BLaER1 treated with 17β-estradiol and CSF1 and Interleukin-3, amounts not matched to agents 10 nM and 100 nM (cell line): ENCODE measurements around the gene SPDYE2.
"Not testable (repeated sequence)": the region's sequence is repeated elsewhere in the genome, so short reads cannot be mapped to it uniquely, and the experiment has no call there.

Experiments
- H3K27ac ChIP-seq, 11 experiments: shearing (Covaris generic); formaldehyde crosslinking; 2 replicates each; pipeline ENCODE4 v1.8.1; 2022
- H3K27me3 ChIP-seq, 11 experiments: shearing (Covaris generic); formaldehyde crosslinking; 2 replicates each; pipeline ENCODE4 v1.8.1; 2022
- H3K36me3 ChIP-seq, 11 experiments: shearing (Covaris generic); formaldehyde crosslinking; 2 replicates each; pipeline ENCODE4 v1.8.1; 2022
- H3K4me1 ChIP-seq, 10 experiments: shearing (Covaris generic); formaldehyde crosslinking; 2 replicates each; pipeline ENCODE4 v1.8.1; 2022
- H3K4me2 ChIP-seq, 11 experiments: shearing (Covaris generic); formaldehyde crosslinking; 2 replicates each; pipeline ENCODE4 v1.8.1; 2022
- H3K4me3 ChIP-seq, 10 experiments: shearing (Covaris generic); formaldehyde crosslinking; 2 replicates each; pipeline ENCODE4 v1.8.1; 2022
- H3K9ac ChIP-seq, 11 experiments: shearing (Covaris generic); formaldehyde crosslinking; 2 replicates each; pipeline ENCODE4 v1.8.1; 2022
- H3K9me3 ChIP-seq, 11 experiments: shearing (Covaris generic); formaldehyde crosslinking; replicated peaks in 1 of 11; 2 replicates each; pipeline ENCODE4 v1.8.1; 2022
- H4K20me1 ChIP-seq, 11 experiments: shearing (Covaris generic); formaldehyde crosslinking; 2 replicates each; pipeline ENCODE4 v1.8.1; 2022

The SPDYE2 gene, protein sequence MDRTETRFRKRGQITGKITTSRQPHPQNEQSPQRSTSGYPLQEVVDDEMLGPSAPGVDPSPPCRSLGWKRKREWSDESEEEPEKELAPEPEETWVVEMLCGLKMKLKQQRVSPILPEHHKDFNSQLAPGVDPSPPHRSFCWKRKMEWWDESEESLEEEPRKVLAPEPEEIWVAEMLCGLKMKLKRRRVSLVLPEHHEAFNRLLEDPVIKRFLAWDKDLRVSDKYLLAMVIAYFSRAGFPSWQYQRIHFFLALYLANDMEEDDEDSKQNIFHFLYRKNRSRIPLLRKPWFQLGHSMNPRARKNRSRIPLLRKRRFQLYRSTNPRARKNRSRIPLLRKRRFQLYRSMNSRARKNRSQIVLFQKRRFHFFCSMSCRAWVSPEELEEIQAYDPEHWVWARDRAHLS

DNA sequence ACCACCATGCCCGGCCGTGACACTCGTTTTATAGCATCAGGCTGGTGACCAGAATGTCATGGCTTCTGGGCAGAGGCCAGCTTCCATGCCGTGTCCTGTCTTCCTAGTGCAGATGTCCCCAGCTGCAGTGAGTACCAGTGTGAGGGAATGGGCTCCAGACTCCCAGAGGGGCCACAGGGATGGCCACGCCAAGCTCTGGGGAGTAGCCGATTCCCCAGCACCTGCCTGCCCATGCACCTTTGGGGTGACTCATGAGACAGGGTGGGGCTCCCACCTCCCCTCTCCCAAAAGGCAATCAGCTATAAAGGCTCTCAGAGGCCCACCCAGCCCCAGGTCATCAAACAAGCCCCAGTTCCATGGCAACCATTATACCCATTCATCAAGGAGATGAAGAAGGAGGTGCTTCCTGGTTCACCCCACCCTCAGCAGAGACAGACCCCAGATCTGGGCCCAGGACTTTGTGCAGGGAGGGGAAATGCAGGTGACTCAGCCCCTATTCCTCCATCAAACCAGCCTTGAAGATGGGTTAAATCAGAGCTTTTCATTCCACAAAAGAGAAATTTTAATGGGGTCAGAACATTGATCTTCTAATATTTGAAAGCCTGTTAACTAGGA lies at the start of gene SPDYE2:
Gene SPDYE2, plus strand, starts transcription at position 419 of the 615 bp plus-strand sequence. CDS start 2,030 bp downstream, outside the sequence.
- not testable (repeated sequence) for H4K20me1 ChIP-seq, H3K27ac ChIP-seq, H3K4me1 ChIP-seq, H3K4me3 ChIP-seq, H3K4me2 ChIP-seq, H3K9me3 ChIP-seq, H3K27me3 ChIP-seq, H3K9ac ChIP-seq, H3K36me3 ChIP-seq

DNA sequence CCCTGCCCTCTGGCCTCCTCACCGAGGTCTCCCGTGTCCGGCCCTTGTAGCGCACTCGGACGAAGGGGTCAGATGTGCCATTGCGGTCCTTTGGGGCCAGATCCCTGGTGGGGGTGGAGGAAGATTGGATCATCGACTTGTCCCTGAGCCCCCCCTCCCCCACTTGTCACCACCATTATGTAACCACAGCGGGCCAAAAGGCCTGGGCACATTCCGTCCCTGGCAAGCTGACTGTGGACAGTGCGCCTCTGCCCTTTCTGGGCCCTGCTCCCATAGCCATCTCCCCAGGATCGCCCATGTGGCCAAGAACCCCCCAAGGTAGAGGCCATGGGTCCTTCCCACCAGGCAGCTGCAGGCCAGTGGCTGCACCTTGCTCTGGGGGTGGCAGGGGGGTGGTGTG lies 47.9 kb upstream of the SPDYE2 start:
- not testable (repeated sequence) for H3K27me3 ChIP-seq, H3K4me3 ChIP-seq

DNA sequence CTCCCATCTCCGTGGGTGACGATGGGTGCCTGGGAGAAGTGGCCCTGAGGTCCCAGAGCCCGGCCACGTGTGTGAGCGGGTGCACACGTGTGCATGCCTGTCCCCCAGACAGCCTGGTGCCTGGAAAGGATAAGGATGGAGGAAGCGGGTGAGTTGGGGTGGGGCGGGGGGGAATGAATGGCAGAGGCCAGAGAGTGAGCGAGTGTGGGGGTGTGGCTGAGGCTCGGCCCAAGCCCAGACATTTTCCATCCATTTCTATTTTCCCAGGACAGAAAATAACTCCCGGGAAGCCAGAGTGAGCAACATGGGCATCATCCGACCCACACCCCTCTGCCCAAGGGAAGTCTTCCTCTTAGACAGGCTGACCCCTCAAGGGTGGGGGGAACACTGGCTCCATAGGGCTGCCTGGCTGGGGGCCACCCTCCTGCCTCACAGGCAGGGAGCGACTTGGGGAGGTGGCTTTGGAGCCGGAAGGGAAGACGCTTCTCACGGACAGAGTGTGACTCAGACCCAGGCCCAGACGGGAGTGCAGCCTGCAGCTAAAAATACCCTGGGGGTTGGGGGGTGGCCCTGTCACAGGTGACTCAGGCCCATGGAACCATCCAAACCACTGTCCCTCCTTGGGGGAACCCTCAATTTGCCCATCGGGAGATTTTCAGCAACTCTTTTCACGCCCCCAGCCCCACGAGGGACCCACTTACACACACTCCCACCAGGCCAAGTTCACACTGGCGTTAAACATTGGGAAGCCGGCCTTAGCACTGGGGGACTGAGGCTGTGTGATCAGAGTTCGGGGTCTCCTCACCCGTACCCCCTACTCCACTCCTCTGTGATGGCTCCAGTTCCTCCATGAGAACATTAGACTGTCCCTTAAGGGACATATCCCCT lies 45.5 kb upstream of the SPDYE2 start:
- not testable (repeated sequence) for H3K36me3 ChIP-seq, H3K9ac ChIP-seq, H3K27me3 ChIP-seq, H3K4me1 ChIP-seq, H4K20me1 ChIP-seq, H3K4me3 ChIP-seq, H3K4me2 ChIP-seq, H3K9me3 ChIP-seq, H3K27ac ChIP-seq

More for the DNA sequence above, 47.9 kb upstream of the SPDYE2 start:
- H3K4me2 ChIP-seq, H3K9me3 ChIP-seq, H4K20me1 ChIP-seq, H3K4me1 ChIP-seq, H3K36me3 ChIP-seq, H3K9ac ChIP-seq, H3K27ac ChIP-seq: not testable (repeated sequence)

DNA sequence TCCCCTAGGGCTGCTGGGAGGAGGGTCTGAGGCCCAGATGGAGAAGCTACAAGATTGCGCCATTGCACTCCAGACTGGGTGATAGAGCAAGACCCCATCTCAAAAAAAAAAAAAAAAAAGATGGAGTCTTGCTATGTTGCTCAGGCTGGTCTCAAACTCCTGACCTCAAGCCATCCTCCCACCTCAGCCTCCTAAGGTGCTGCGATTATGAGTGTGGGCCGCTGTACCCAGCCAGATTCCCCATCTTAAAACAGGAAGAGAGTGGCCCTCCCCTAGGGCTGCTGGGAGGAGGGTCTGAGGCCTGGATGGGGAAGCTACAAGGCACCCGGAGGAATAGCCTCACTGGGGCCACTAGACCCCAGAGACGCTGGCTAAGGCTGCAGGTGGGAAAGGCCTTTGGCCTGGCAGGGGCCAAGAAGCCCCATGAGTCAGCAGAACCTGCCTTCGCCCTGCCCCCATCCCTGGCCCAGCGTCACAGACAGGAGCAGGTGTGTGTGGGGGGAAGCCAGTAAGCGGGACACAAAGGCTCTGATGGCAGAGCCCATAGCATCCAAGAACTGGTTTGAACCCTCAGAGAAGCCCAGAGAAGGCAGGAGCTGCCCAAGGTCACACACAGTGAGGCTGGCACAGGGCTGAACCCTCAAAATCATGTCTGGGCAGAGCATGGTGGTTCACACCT lies 43.5 kb upstream of the SPDYE2 start:
- not testable (repeated sequence) for H3K4me1 ChIP-seq, H3K27ac ChIP-seq, H3K36me3 ChIP-seq, H3K9me3 ChIP-seq, H3K4me2 ChIP-seq, H4K20me1 ChIP-seq, H3K27me3 ChIP-seq, H3K9ac ChIP-seq, H3K4me3 ChIP-seq

DNA sequence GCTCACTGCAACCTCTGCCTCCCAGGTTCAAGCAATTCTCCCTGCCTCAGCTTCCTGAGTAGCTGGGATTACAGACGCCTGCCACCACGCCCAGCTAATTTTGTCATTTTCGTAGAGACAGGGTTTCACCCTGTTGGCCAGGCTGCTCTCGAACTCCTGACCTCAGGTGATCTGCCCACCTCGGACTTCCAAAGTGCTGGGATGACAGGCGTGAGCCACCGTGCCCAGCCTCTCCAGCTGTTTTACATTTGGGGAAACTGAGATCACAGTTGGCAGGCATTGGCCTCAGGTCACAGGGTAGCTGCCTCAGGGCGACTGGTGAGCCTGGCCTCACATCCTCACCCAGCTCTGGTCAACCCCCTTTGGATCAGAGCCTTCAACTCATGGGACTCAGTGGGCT lies 40.5 kb upstream of the SPDYE2 start:
- not testable (repeated sequence) for H3K9ac ChIP-seq, H3K4me2 ChIP-seq

DNA sequence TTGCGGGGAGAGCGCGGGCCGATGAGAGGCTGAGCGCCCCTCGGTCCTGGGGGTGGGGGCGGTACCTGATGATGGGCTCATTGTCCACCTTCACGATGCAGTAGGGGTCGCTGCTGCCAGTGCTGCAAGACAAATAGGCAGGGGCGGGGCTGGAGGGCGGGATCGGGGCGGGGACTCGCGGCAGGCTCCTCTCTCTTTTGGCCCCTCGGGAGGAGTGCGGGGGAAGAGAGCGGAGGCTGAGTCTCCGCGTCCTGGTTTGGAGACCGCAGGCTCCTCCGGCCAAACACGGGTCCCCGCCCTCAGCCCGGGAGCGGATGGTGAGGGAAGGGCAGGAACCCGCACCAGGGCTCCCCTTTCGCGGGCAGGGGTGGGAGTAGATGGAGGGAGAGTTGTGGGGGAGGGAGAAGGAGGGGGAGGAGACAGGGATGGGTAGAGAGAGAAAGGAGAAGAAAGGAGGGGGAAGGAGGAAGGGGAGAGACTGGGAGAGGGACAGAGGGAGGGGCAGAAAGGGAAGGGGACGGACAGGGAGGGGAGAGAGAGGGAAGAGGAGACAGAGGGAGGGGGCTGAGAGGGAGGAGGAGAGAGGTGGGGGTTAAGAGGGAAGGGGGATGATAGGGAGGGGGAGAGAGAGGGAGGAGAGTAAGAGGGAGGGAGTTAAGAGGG lies 39.0 kb upstream of the SPDYE2 start:
- H3K27ac ChIP-seq, H3K9me3 ChIP-seq, H4K20me1 ChIP-seq, H3K4me2 ChIP-seq, H3K27me3 ChIP-seq, H3K4me1 ChIP-seq, H3K9ac ChIP-seq, H3K36me3 ChIP-seq, H3K4me3 ChIP-seq: not testable (repeated sequence)

More for the DNA sequence above, 40.5 kb upstream of the SPDYE2 start:
- not testable (repeated sequence) for H3K36me3 ChIP-seq, H3K27ac ChIP-seq, H3K4me3 ChIP-seq, H3K27me3 ChIP-seq, H3K9me3 ChIP-seq, H4K20me1 ChIP-seq, H3K4me1 ChIP-seq

DNA sequence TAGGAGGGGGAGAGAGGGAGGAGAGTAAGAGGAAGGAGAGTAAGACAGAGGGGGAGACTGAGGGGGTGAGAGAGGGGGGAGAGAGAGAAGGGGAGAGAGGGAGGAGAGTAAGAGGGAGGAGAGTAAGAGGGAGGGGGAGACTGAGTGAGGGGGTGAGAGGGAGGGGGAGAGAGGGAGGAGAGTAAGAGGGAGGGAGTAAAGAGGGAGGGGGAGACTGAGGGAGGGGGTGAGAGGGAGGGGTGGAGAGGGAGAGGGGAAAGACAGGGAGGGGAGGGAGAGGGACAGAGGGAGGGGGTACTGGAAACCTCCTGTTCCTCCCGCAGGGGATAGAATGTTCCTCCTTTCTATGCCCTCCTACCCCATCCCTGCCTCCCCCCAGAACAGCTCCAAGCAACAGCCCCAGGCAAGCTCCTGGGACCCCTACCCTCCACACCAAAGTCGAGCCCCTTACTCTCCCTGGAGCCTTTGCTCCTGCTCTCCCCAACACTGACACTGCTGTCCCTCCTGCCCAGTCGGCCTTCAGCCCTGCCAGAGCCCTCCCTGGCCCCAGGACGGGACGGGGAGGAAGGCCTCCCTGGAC lies 38.3 kb upstream of the SPDYE2 start:
- Histone ChIP-seq H3K4me3 (0 out of 20 replicates have a peak overlapping the region, but pooled peaks of 2 of the 10 experiments have one; percentile 7 to 29), H3K9ac (peak overlapping the region in 5 of 11 experiments; percentile 28 to 52 (median 42); a peak in 7 of 22 replicates), H3K27ac (peak overlapping the region in 10 of 11 experiments; percentile 42 to 69 (median 62); a peak in 17 of 22 replicates)

DNA sequence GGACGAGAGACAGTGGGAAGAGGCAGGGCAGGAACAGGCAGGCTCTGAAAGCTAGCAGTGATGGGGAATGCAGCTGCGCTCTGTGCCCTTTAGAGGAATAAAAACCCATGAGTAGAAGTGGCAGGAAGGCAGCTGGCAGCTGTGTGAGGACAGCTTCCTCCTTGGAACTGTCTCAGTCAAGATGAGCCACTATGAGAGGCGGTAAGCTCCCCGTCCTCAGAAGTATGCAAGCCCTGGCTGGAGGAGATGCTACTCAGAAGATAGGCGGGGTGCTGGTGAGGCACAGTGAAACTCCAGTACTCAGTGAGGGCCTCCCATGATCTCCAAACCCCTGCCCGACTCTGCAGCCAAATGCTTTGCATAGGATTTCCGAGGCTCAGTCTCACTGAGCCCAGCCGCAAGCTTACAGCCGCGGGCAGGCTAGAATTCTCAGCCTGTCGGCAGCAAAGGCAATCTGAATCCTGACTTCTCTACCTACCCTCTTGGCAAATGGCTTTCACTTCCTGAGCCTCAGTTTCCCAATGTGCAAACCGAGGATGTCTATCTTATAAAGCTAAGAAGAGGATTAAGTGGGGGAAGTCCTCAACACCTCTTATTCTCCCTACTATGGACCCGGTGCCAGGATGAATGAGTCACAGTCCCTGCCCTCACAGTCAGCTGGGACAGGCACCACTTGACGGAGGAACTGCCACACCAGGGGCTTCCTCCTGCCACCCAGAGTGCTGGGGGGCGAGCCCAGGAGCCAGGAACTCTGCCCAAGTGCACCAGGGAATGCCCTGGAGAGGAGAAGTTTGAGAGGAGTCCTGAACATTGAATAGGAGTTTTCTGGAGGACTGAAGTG lies 35.9 kb upstream of the SPDYE2 start:
- not testable (repeated sequence) for H3K4me2 ChIP-seq, H3K36me3 ChIP-seq, H4K20me1 ChIP-seq, H3K4me1 ChIP-seq, H3K9me3 ChIP-seq, H3K4me3 ChIP-seq, H3K9ac ChIP-seq, H3K27me3 ChIP-seq
- H3K27ac ChIP-seq, result peak overlapping the region in 1 of 11 experiments; percentile 52; a peak in 1 of 22 replicates

More for the DNA sequence above, 38.3 kb upstream of the SPDYE2 start:
- not testable (repeated sequence) for H3K9me3 ChIP-seq, H3K27me3 ChIP-seq, H4K20me1 ChIP-seq, H3K36me3 ChIP-seq, H3K4me1 ChIP-seq
- H3K4me2 ChIP-seq, result peak overlapping the region in 7 of 11 experiments; percentile 54 to 79 (median 61); a peak in 12 of 22 replicates

DNA sequence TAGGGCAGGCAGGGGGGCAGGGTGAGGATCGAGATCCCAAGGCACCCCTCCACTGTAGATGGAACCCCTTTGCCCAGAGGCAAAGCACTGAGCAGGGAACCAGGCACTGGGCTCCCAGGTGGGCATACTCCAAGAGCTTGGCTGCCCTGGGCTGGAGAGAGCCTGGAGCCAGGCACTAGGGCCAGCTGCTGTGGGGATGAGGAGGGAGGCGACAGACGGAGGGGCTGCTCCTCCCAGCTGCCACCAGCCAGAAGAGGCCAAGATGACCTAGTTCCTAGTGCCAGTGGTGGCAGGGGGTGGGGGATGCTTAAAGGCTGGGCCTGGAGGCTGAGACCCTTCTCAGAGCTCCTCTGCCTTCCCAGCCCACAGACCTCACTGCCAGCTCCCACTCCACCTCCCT lies 35.1 kb upstream of the SPDYE2 start:
- H3K36me3 ChIP-seq, H3K4me1 ChIP-seq, H3K4me2 ChIP-seq, H3K9me3 ChIP-seq, H3K9ac ChIP-seq, H3K27ac ChIP-seq, H3K4me3 ChIP-seq, H4K20me1 ChIP-seq, H3K27me3 ChIP-seq: not testable (repeated sequence)

DNA sequence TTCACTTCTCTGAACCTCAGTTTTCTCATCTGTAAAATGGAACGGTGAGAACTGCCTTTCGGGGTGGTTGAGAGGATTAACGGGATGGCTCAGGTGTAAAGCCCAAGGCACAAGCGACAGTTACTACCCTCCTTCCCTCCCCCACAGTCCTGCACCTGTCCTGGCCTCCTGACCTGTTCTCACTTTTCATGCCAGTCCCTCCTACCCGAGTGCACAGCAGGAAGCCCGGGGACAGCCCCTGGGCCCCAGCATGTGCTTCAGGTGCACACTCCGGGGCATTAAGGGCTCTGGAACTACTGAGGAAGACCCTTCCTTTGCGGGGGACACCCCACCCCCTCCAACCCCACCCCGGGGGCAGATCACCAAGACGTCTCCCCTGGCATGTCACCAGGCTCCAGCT lies 34.1 kb upstream of the SPDYE2 start:
- H3K9ac ChIP-seq, H3K4me1 ChIP-seq, H3K4me2 ChIP-seq, H3K4me3 ChIP-seq, H4K20me1 ChIP-seq, H3K27ac ChIP-seq, H3K27me3 ChIP-seq, H3K36me3 ChIP-seq, H3K9me3 ChIP-seq: not testable (repeated sequence)

DNA sequence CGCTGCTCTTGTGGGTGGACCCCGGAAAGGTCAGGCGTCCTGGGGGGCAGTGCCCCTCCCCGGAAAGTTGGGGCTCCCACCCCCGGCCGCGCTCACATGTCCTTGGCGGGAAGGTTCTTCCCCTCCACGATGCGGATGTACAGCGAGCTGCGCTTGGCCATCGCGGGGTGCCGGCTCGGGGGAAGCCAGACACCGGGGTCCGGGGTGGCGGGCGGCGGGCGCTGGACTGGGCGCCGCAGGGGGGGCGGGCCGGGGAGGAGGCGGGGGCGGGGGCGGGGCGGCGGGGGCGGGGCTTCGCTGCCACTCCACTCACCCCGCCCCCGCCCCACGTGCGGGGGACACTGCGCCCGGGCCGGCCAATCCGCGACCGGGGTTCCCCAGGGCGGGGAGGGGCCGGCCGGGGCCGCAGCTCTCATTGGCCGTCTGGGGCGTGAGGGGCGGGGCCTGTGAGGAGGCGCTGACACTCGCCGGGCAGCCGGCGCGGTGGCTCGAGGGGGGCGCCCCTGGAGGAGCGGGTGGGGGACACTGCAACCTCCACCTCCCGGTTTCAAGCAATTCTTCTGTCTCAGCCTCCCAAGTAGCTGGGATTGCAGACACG lies 33.4 kb upstream of the SPDYE2 start, which contains the start of gene RASA4B:
Gene RASA4B, minus strand, starts transcription at position 228 of the 598 bp plus-strand sequence. Its CDS starts 67 bp downstream, at position 161.
- not testable (repeated sequence) for H3K27ac ChIP-seq, H3K4me3 ChIP-seq, H3K9ac ChIP-seq, H3K36me3 ChIP-seq, H4K20me1 ChIP-seq, H3K4me1 ChIP-seq, H3K4me2 ChIP-seq, H3K27me3 ChIP-seq, H3K9me3 ChIP-seq

DNA sequence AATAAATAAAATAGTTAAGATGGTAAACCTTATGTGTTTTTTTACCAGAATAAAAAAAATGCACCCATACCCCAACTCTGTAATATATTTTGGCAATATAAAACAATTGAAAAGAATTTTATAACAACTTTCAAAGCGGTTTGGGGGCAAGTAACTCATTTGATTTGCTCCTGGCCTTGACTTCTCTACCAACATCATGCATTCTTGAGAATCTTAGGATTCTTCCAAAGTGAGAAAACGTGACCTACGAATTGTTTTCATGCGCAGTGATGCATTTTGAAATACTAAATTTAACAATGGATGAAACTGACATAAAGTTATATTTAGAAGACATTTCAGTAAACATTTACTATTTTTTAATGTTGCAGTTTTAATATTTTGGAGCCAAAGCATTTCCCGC lies 30.2 kb upstream of the SPDYE2 start:
- H3K4me2 ChIP-seq, H3K4me1 ChIP-seq, H3K9me3 ChIP-seq, H3K36me3 ChIP-seq, H3K4me3 ChIP-seq, H3K27ac ChIP-seq, H3K27me3 ChIP-seq, H3K9ac ChIP-seq, H4K20me1 ChIP-seq: not testable (repeated sequence)
